Left ventricle myocardium superior (tissue), 1 donor: ENCODE results near the gene ZNF428. TPM values are rescaled to one million over a fixed set of nuclear protein-coding genes. Genes with fewer than 3 reads are reported as not detected.
A peak's percentile ranks its signal among the peaks of the same experiment; 100 is the strongest.
"Not testable (repeated sequence)": the region's sequence is repeated elsewhere in the genome, so short reads cannot be mapped to it uniquely, and the experiment has no call there.

ENCODE experiments used
- ATAC-seq: fragments of 200-7000 bp; cut with Tn5 transposase; one replicate; pipeline ENCODE4 v1.9.1; 2020; ENCODE audit warnings: mild to moderate bottlenecking, moderate library complexity
- DNase-seq: peaks from one replicate; pipeline ENCODE4 v3.0.0-alpha.2; 2020
- intact Hi-C: fragments of 100-400 bp; cut with micrococcal nuclease; formaldehyde crosslinking; loops from one replicate; pipeline ENCODE4 v1.11.0; 2022
- total RNA-seq: library from RNA; stranded (reverse); fragmentation: NEBNext Ultra II Directional; extraction: Animal tissue kit (Norgen Biotek cat#: 25700); gene quantifications from one replicate; pipeline ENCODE4 v1.2.1, GENCODE V29; 2021
- donor health status: DM: no; HTN: yes; CAD: no; lungs with severe emphysema.

ZNF428 gene
- total RNA-seq, 1 donor from 2014 or later = 38.6 TPM

DNA sequence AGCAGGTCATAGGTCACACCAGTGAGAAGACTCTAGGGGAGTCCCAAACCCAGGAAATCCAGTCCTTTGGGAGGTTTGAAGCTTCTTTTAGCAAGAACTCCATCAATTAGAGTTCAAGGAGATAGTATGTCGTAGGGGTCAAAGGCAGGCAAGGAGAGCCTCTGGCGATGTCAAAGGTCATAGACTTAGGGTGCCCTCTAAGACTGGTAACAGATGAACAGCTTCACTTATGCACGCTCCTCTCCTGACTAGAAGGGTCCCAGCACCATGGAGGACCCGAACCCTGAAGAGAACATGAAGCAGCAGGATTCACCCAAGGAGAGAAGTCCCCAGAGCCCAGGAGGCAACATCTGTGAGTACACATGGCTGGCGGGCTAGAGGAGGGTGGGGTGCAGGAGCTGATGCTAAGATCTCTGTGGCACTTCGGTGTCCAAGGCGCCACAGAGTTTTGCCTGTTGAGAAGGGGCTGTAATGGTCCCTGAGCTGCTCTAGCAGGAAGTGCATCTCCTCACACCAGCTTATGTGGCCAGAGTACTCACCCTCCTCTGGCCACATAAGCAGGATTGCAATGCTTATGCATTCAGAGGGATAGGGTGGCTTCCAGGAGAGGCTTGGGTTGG is 22.5 kb downstream of the ZNF428 start:
- DNase-seq (no peak), ATAC-seq (no peak)
- intact Hi-C loops = no loop called here

DNA sequence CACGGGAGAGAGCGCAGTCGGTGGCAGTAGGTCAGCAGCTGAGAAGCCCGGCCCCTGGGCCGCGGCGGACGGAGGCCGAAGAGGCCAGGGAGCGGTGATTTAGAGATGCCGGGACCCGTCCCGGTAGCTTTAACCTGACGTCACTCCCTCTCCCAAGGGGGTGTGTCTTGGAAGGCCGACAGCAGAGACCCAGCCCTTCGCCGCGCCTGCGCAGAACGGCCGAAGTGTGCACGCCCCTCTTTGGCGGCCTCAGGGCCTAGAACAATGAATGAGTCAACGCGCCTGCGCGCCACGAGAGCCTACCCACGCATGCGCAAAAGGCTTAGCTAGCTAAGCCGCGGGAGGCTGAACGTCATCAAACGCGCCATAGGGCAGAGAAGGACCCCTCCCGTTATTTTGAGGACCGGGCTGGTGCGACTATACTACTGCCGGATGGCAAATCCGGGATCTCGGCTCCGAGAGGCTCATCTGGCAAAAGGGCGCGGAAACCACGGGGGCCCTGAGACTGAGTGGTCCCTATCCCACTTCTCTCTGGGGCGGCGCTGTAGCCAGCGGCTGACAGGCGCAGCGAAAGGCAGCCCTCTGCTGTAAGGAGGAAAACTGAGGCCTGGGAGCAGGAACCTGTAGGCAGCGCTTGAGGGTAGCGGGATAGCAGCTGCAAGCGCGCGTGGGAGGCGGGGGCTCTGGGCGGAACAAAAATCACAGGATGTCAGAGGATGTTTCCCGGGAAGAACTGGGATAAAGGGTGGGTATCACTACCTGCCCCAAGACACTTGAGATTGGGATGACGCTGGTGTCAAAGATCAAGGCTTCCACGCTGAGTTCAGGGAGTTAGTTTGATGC is 23.2 kb downstream of the ZNF428 start, which contains the start of the genes IRGQ and ZNF576:
TSS of gene IRGQ (minus strand) at position 136 of the 843 bp plus-strand sequence. CDS start 796 bp downstream, outside the sequence.
TSS of gene ZNF576 (plus strand) at position 597 of the 843 bp plus-strand sequence. CDS start 514 bp downstream, outside the sequence.
- intact Hi-C loops = no loop called here
- peak; percentile 100 for DNase-seq
- ATAC-seq = peak; percentile 95

DNA sequence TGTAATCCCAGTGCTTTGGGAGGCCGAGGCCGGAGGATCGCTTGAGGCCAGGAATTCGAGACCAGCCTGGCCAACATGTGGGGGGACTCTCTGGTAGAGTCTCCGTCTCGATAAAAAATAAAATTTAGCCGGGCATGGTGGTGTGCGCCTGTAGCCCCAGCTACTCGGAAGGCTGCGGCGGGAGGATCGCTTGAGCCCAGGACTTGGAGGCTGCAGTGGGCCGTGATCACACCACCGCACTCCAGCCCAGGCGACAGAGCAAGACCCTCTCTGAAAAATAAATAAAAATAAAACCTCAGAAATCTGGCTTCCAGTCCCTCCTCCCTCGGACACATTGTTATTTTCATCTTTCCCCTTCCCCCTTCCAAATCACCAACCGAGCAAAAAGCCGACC is 23.8 kb downstream of the ZNF428 start:
- ATAC-seq (peak; percentile 20), DNase-seq (no peak)
- intact Hi-C loops = no loop called here

DNA sequence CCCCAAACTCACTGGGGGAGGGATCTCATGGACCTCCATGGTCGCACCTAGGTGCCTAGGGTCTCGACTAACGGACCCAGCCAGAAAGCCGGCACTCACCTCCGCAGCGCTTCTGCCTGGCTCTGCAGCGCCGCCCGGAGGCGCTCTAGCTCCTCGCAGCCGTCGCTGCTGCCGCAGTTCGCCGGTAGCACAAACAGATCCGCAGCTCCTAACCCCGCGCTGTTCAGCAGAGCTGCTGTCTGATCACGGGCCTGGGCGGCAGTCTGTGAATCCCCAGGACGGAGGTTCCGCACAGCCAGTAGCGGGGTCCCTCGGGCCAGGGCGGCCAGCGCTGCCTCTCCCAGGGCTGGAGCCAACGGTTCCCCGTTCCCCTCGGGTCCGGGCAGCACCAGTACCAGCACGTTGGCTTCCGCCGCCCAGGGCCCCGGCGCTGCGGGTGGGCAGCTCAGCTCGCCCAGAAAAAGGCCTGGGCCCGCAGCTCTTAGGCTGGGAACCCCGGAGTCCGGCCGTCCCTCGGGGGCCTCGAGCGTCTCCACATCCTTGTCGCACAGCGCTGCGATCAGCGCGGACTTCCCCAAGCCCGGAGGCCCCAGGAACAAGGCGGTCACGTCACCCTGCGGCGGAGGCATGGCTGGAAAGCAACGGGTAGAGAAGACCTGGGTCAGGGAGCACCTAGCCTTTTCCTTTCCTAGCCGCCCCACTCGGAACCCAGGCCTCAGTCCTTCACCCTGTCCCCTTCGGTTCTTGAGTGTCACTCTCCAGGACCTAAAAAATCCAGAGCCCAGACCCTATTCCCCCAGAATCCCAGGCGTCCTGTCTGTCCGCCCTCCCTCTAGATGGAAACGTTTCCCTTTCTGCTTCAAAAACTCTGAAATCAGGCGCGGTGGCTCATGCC is 24.5 kb downstream of the ZNF428 start:
- intact Hi-C loops = no loop called here
- DNase-seq (peak; percentile 57), ATAC-seq (peak; percentile 2)

DNA sequence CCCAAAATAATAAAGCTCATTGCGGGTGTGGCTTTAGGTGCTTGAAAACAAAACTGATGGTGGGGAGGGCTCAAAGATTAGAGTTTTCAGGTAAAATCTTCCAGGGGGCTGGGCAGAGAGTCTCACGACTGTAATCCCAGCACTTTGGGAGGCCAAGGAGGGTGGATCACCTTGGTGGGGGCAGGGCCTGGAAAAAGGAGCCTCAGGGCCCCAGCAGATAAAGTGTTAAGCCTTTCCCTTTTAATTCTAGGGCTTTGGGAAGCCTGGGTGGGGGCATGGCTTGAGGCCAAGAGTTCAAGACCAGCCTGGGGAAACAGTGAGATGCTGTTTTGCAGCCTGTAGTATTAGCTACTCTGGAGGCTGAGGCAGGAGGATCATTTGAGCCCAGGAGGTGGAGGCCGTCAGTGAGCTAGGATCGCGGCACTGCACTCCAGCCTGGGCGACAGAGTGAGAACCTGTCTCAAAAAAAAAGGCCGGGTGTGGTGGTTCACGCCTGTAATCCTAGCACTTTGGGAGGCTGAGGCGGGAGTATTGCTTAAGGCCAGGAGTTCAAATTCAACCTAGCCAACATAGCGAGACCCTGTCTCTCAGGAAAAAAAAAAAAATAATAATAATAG is 25.2 kb downstream of the ZNF428 start:
- DNase-seq (no peak), ATAC-seq (no peak)
- intact Hi-C loops = no loop called here

DNA sequence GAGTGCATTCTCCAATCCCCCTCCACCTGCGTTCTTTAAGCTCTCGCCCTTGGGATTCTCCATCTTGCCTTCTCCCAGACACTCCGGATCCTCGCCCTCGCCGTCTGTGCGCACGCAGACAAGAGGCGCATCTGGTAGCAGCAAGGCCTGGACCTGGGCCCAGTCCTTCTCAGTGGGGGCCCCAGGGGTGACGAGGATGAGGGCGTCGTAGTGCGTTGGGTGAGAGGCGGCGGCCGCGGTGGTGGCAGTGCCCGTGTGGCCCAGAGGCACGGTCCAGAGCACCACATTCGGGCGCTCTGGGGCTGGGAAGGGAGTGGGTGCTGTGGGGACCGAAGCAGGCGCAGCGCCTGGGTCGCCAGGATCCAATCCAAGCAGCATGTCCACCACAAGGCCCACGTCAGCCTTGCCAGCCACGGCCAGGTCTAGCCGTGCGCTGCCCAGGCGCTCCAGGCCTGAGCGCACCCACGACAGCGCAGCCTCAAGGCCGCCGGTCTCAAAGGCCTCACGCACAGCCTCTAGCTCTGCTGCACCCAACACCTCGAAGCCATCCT is 26.6 kb downstream of the ZNF428 start:
- intact Hi-C loops = no loop called here
- DNase-seq (no peak), ATAC-seq (no peak)

DNA sequence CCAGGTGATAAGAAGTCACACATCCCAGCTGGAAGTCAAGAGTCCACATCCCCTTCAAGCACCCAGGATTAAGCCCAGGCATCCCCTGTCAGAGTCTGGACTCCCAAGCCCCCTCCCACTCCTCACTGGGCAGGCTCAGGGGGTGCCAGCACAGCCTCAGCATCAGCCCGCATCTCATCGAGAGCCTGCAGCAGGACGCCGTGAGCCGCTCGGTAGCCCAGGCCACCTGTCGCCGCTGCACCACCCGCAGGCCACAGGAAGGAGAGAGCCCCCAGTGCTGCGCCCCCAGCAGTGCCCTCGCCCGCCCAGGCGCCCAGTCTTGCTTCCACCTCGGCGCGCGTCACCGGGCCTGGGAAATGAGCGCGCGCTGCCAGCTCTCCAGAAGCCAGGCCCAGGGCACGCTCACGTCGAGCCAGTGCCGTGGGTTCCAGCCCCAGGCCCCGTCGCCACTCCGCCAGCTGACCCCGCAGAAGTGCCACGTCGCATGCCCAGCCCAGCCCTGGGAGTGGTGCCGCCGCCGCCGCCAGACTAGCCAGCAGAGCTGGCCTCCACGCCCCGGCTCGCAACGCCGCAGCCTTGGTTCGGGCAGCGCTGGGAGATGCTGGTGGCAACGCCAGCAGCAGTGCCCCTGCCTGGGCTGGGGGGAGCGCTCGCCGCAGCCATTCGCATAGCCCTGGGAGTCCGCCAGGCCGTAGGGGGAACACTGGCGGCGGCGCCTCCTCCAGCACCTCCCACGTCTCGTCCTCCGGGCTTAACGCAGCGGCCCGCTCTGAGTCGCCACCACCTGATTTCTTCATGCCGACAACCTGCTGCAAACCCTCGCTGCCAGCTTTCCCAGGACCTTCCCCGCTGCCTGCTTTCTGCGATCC is 27.3 kb downstream of the ZNF428 start:
- DNase-seq = no peak
- intact Hi-C loops = no loop called here
- ATAC-seq = no peak

DNA sequence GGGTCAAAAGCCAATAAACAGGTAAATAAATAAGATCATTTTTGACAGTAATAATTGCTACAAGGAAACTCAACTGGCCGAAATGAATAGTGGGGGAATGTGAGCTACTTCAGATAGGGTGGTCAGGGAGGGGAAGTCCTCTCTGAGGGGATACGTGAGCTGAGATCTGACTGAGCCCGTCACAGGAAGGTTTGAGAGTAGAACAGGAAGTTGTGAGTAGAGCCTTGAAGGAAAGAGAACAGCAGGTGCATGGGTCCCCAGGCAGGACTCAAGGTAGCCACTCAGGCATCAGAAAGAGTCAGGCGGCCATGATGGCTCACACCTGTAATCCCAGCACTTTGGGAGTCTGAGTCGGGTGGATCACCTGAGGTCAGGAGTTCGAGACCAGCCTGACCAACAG is 29.8 kb downstream of the ZNF428 start:
- ATAC-seq (no peak), DNase-seq (no peak)
- intact Hi-C loops = no loop called here

DNA sequence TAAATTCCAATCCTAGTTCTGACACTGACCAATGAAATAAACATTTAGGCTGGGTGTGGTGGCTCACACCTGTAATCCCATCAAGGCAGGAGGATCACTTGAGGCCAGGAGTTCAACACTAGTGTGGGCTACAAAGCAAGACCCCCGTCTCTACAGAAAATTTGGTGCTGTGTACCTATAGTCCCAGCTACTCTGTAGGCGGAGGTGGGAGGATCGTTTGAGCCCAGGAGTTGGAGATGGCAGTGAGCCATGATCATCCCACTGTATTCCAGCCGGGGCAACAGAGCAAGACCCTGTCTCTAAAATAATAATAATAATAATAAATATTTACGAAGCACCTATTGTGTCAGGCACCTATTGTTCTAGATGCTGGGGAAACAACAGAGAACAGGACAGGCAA is 30.2 kb downstream of the ZNF428 start:
- intact Hi-C loops = no loop called here
- ATAC-seq (no peak), DNase-seq (no peak)

DNA sequence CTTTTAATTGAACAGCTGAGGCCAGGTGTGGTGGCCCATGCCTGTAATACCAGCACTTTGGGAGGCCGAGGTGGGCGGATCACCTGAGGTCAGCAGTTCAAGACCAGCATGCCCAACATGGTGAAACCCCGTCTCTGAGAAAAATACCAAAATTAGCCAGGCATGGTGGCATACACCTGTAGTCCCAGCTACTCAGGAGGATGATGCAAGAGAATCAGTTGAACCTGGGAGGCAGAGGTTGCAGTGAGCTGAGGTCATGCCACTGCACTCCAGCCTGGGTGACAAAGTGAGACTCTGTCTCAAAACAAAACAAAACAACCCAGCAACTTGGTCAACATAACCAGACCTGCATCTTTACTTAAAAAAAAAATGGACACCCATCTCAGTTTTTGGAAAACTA is 32.4 kb downstream of the ZNF428 start:
- not testable (repeated sequence) for DNase-seq, ATAC-seq

DNA sequence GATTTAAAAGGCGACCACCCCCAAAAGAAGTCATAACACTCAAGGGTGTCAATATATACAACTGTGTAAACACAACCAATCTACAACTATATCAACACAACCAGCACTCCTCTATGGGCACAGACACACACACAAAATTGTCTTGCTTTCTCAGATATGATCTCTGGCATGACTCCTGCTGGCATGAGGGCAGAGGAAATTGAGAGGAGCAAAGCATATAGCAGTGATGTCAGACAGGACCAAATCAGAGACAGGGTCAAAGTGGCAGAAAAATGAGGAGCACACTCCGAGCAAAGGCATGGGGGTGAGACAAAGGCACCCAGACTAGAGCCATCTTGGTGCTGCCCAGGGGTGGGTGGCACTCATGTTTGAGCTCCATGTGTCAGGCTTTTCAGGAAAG is 33.1 kb downstream of the ZNF428 start:
- no peak for ATAC-seq
- intact Hi-C loops = no loop called here
- DNase-seq = no peak

More for the DNA sequence above, 32.4 kb downstream of the ZNF428 start:
- intact Hi-C loops = not testable (repeated sequence)

DNA sequence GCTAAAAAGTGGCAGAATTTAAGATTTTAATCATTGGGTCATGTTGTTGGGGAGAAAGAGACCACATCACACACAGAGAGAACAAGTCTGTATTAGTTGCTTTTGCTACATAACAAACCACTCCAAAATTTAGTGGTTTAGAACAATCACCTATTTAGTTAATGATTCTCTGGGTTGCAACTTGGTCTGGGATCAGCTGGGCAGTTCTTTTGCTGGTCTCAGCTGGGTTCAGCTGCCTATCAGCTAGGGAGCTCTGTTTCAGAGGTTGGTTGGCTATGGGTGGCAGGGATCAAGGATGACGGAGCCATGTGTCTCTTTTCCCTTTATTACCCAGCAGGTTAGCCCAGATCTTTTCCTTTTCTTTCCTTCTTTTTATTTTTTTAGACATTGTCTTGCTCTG is 34.9 kb downstream of the ZNF428 start:
- DNase-seq (no peak), ATAC-seq (no peak)
- intact Hi-C loops = no loop called here

DNA sequence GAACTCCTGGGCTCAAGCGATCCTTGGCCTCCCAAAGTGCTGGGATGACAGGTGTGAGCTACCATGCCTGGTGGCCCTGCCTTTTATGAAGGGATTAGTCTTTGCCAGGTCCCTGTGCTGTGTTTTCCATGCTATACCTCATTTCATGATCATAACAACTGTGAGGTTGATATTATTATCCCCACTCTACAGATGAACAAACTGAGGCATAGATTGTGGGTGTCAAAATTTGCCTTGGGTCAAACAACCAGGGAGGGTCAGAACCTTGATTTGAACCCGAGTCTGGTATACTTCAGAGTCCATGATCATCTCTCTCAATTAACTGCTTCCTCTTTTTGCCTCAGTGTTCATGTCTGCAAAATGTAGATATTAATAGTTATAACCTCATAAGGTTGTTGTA is 36.9 kb downstream of the ZNF428 start:
- intact Hi-C loops = no loop called here
- no peak for ATAC-seq

DNA sequence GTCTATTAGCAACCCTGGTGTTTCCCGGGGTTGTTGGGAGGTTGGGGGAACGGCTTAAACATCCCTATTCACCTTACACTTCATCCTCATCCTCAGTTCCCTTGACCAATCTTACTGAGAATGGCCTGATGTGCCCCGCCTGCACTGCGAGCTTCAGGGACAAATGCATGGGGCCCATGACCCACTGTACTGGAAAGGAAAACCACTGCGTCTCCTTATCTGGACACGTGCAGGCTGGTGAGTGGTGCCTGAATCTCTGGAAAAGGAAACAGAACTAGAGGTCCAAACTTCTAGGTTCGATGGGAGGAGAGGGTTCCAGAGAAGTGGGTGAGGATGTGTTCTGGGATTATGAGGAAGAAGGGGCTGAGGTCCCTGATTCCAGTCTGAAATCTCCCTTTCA is 38.0 kb downstream of the ZNF428 start:
- ATAC-seq (no peak), DNase-seq (no peak)
- intact Hi-C loops = no loop called here

More for the DNA sequence above, 36.9 kb downstream of the ZNF428 start:
- no peak for DNase-seq

DNA sequence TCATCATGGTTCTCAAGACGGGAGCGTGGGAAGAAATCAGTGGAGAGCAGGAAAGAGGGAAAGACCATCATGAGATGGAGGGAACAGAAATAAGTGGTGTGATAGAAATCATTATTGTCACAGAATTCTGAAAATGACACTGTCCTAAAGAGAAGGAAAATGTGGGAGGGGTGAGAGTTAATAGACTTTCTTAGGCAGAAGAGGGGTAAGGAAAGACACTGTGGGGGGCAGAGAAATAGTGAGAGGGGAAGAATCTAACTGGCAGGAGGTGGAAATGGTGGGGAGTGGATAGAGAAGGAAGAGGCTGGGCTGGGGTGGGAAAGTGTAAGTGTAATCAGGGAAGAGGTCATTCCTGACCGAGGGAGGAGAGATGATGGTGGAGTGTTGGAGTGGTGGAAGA is 40.6 kb downstream of the ZNF428 start:
- ATAC-seq = no peak
- DNase-seq = no peak
- intact Hi-C loops = no loop called here

DNA sequence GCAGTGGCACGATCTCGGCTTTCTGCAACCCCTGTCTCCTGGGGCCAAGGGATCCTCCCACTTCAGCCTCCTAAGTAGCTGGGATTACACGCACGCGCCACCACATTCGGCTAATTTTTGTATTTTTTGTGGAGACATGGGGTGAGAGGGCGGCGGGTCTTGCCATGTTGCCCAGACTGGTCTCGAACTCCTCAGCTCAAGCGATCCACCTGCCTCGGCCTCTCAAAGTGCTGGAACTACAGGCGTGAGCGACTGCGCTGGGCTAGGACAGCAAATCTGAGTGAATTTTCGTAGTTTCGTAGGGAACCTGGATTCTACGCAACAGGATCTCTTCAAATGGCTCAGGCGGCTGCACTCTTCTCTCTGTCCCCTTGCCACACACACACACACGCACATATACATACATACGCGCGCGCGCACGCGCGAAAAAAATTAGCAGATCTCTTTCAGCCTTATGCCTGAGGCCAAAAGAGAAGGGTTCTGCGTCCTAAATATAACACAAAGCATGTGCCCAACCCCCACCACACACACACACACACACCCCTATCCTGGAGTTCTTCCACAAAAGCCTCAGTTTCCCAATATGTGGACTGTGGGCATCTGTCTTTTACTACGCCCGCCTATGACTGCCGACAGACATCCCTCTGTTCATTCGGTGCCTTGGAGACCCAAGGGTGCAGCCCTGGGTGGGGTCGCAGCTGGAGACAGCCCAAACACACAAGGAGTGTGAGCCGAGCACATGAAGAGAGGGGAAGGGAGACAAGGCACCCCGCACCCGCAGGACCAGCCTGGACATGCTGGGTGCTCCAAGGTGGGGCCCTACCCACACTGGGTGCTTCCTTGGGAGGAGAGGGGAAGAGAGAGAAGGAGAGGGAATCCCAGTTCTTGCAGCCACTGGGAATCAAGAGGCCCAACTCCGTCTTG is 43.2 kb downstream of the ZNF428 start:
- ATAC-seq = peak; percentile 1
- no peak for DNase-seq

More for the DNA sequence above, 43.2 kb downstream of the ZNF428 start:
- intact Hi-C loops = no loop called here
